B cell (primary cell): ENCODE measurements around the gene USP14. TPM values are rescaled to one million over a fixed set of nuclear protein-coding genes. Genes with fewer than 3 reads are reported as not detected.

Experiments
- ATAC-seq: fragments of 200-7000 bp; cut with Tn5 transposase; one replicate; pipeline ENCODE4 v1.10.0; 2021; ENCODE audit warnings: low read depth, mild to moderate bottlenecking, moderate number of reproducible peaks, moderate library complexity
- CTCF ChIA-PET: fragments of 350-600 bp; sonication (Branson Sonifier 250); formaldehyde crosslinking; loops from one replicate; lab custom pipeline; 2021; ENCODE audit warnings: antibody characterized with exemption, inconsistent platforms; lab: Charles Lee
- POLR2A ChIA-PET: fragments of 350-600 bp; sonication (Branson Sonifier 250); formaldehyde crosslinking; loops from one replicate; lab custom pipeline; 2021; ENCODE audit warnings: antibody characterized with exemption; lab: Charles Lee
- DNase-seq: peaks from one replicate; pipeline ENCODE4 v3.0.0; 2013
- H2AFZ ChIP-seq: 2 replicates; pipeline ENCODE4 v1.6.1; 2012; ENCODE audit warnings: mild to moderate bottlenecking, low read depth, low read length; ENCODE audit not compliant: insufficient read depth, poor library complexity, severe bottlenecking
- H3K27ac ChIP-seq, 2 donors: 1 replicate in 1 of 2; 2 replicates in 1 of 2; pipeline ENCODE4 v1.5.1; 2012 to 2013; ENCODE audit warnings: low read length in 2 of 2, mild to moderate bottlenecking in 2 of 2, moderate library complexity in 1 of 2
- H3K27me3 ChIP-seq, 4 experiments: fragments of 200-600 bp in 1 of 4; sonication (generic) in 1 of 4; replicated peaks in 1 of 4; 1 replicate in 2 of 4; 2 replicates in 2 of 4; pipeline versions ENCODE4 v1.6.1 to v1.7.0; 2013 to 2016; ENCODE audit warnings: low read length in 3 of 4, mild to moderate bottlenecking in 2 of 4, mixed read lengths in 1 of 4, moderate library complexity in 1 of 4; ENCODE audit not compliant: insufficient read depth in 4 of 4, control insufficient read depth in 3 of 4; ENCODE audit errors: control extremely low read depth in 1 of 4
- H3K36me3 ChIP-seq, 2 experiments: replicated peaks in 1 of 2; 1 replicate in 1 of 2; 2 replicates in 1 of 2; pipeline versions ENCODE4 v1.6.1 to v1.7.1; 2013; ENCODE audit warnings: low read length in 1 of 2; ENCODE audit not compliant: insufficient read depth in 2 of 2, control insufficient read depth in 1 of 2; ENCODE audit errors: control extremely low read depth in 1 of 2, extremely low read depth in 1 of 2
- H3K4me1 ChIP-seq, 2 donors: fragments of 200-600 bp in 1 of 2; sonication (generic) in 1 of 2; 1 replicate in 1 of 2; 2 replicates in 1 of 2; pipeline versions ENCODE4 v1.5.1 to v1.6.1; 2013 to 2017; ENCODE audit warnings: low read length in 2 of 2; ENCODE audit not compliant: control insufficient read depth in 2 of 2, insufficient read depth in 2 of 2
- H3K4me2 ChIP-seq: replicated peaks from 2 replicates; pipeline ENCODE3; 2012; ENCODE audit warnings: mild to moderate bottlenecking, low read depth, low read length; ENCODE audit not compliant: poor library complexity, severe bottlenecking
- H3K4me3 ChIP-seq, 5 experiments: fragments of 200-600 bp in 1 of 5; sonication (generic) in 1 of 5; 1 replicate in 3 of 5; 2 replicates in 2 of 5; pipeline versions ENCODE4 v1.5.1 to v1.7.0; 2011 to 2016; ENCODE audit warnings: low read length in 4 of 5, mild to moderate bottlenecking in 4 of 5, low read depth in 2 of 5, control low read depth in 1 of 5, moderate library complexity in 1 of 5; ENCODE audit not compliant: insufficient read depth in 1 of 5; ENCODE audit errors: control extremely low read depth in 1 of 5, extremely low read depth in 1 of 5
- H3K79me2 ChIP-seq: fragments of 200-600 bp; sonication (generic); one replicate; pipeline ENCODE4 v1.6.0; 2016; ENCODE audit warnings: low read length; ENCODE audit not compliant: control insufficient read depth, insufficient read depth
- H3K9ac ChIP-seq: fragments of 200-600 bp; sonication (generic); 2 replicates; pipeline ENCODE4 v1.6.1; 2017; ENCODE audit warnings: mild to moderate bottlenecking, low read length, moderate library complexity
- H3K9me3 ChIP-seq, 3 donors: one replicate each; pipeline versions ENCODE4 v1.6.1 to v1.7.1; 2013; ENCODE audit warnings: low read length in 2 of 3; ENCODE audit not compliant: control insufficient read depth in 2 of 3, insufficient read depth in 1 of 3; ENCODE audit errors: control extremely low read depth in 1 of 3
- H4K20me1 ChIP-seq: 2 replicates; pipeline ENCODE4 v1.6.0; 2012; ENCODE audit warnings: mild to moderate bottlenecking, low read length; ENCODE audit not compliant: insufficient read depth, control insufficient read depth, poor library complexity, severe bottlenecking
- H3K27ac Mint-ChIP-seq: one replicate; pipeline ENCODE4 v1.8.0; 2021; ENCODE audit warnings: mixed read lengths
- H3K27me3 Mint-ChIP-seq: one replicate; pipeline ENCODE4 v1.8.0; 2021; ENCODE audit warnings: mixed read lengths
- H3K4me1 Mint-ChIP-seq: one replicate; pipeline ENCODE4 v1.8.0; 2021; ENCODE audit warnings: mixed read lengths
- H3K4me3 Mint-ChIP-seq: one replicate; pipeline ENCODE4 v1.8.0; 2021; ENCODE audit warnings: mixed read lengths
- H3K9me3 Mint-ChIP-seq: one replicate; pipeline ENCODE4 v1.8.0; 2022; ENCODE audit warnings: mixed read lengths; ENCODE audit not compliant: insufficient read depth
- EZH2 ChIP-seq: IDR thresholded peaks from 2 replicates; pipeline ENCODE4 v1.6.1; 2012; ENCODE audit warnings: borderline replicate concordance, low read depth, mild to moderate bottlenecking, moderate library complexity, low read length; ENCODE audit not compliant: insufficient read depth, poor library complexity, severe bottlenecking
- WGBS: methylation state at CpG from one replicate; pipeline ENCODE4 v1.1.5; 2013; ENCODE audit warnings: missing lambda C conversion rate; ENCODE audit not compliant: insufficient coverage; 5-methylcytosine and 5-hydroxymethylcytosine counted together
- intact Hi-C: fragments of 100-400 bp; cut with micrococcal nuclease; formaldehyde crosslinking; loops from one replicate; pipeline ENCODE4 v1.10.0; 2022
- polyA plus RNA-seq: library from polyadenylated mRNA; depleted of rRNA; stranded (reverse); fragments of >200 nt; gene quantifications from 2 replicates; pipeline ENCODE4 v1.2.3, GENCODE V29; 2012
- total RNA-seq, 2 donors: library from RNA; stranded (reverse); fragments of 120-200 nt in 1 of 2; gene quantifications; 1 replicate in 1 of 2; 2 replicates in 1 of 2; pipeline versions ENCODE4 v1.2.3 to v1.2.4, GENCODE V29; 2013 to 2022
- TF ChIP-seq, protein P1 (sequence below): fragments of 200-600 bp; IDR thresholded peaks from one replicate; pipeline ENCODE4 v1.8.0; 2022; ENCODE audit warnings: antibody characterized with exemption, mild to moderate bottlenecking

USP14 gene
- total and polyA plus RNA-seq, 2 donors (not counting 1 experiment from before 2014, with no cell fraction given), result 6.0 to 38.9 TPM

DNA sequence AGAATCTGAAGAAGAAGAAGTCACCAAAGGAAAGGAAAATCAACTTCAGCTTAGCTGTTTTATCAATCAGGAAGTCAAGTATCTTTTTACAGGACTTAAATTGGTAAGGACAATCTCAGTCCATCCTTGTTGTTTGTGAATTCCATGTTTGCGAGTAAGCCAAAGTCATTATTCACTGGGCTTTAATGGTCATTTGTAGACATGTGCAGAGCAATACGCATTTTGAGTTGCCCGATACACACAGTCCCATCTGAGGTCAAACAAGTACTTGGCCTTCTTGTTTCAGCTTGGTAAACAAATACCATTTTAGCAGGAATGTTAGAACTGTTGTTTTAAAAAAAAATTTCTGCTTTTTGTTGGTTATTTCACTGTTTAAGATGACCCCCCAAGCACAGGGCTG is 40.9 kb downstream of the USP14 start:
- Histone ChIP-seq H3K79me2 (no peaks in the 10 kb centered on the region), H3K36me3 (peaks cover 20 to 54% of the 10 kb centered on the region in 2 experiments), H3K9ac (no peak overlapping the region), H3K4me1 (no peaks in the 10 kb centered on the region), H3K27ac (no peak overlapping the region), H3K9me3 (no peaks in the 10 kb centered on the region), H4K20me1 (no peaks in the 10 kb centered on the region), H3K4me3 (no peak overlapping the region), H3K27me3 (no peaks in the 10 kb centered on the region), H3K4me2 (no peak overlapping the region), H2AFZ (no peak overlapping the region)
- DNase-seq, result no peak
- CTCF ChIA-PET, result no interaction called here
- POLR2A ChIA-PET, result no interaction called here
- Mint-ChIP-seq H3K27ac (no peak overlapping the region), H3K9me3 (no peaks in the 10 kb centered on the region), H3K4me1 (no peaks in the 10 kb centered on the region), H3K4me3 (no peak overlapping the region), H3K27me3 (no peaks in the 10 kb centered on the region)
- TF ChIP-seq, protein P1, sequence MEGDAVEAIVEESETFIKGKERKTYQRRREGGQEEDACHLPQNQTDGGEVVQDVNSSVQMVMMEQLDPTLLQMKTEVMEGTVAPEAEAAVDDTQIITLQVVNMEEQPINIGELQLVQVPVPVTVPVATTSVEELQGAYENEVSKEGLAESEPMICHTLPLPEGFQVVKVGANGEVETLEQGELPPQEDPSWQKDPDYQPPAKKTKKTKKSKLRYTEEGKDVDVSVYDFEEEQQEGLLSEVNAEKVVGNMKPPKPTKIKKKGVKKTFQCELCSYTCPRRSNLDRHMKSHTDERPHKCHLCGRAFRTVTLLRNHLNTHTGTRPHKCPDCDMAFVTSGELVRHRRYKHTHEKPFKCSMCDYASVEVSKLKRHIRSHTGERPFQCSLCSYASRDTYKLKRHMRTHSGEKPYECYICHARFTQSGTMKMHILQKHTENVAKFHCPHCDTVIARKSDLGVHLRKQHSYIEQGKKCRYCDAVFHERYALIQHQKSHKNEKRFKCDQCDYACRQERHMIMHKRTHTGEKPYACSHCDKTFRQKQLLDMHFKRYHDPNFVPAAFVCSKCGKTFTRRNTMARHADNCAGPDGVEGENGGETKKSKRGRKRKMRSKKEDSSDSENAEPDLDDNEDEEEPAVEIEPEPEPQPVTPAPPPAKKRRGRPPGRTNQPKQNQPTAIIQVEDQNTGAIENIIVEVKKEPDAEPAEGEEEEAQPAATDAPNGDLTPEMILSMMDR, result no peak
- TF ChIP-seq EZH2, result no peak
- intact Hi-C loops, result no loop called here
- 100% methylated on average over 1 of the region's 3 CpGs for WGBS
- ATAC-seq, result no peak

DNA sequence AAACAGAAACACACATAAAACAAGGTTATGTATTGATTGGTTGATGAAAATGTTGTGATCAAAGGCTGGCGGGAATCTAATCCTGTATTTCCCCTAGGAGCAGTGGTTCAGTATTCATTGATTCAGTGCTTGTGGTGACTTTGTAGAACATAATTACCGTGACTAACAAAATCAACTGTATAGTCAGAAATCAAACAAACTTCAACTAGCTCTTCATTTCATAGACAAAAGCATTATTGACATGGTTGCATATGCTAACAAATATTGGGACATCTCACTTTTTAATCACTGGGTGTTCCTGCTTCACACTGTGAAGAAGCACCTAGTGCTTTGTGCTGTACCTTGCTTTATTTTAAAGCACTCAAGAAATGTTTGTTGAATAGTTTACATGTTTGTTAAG is 41.4 kb downstream of the USP14 start:
- ATAC-seq (no peak), DNase-seq (no peak)
- H3K79me2 ChIP-seq, result no peaks in the 10 kb centered on the region
- intact Hi-C loops, result no loop called here
- H3K9ac ChIP-seq, result no peak overlapping the region
- WGBS, result no CpG with 5 or more reads among the region's 2 CpGs
- H3K36me3 ChIP-seq, result peaks cover 20 to 59% of the 10 kb centered on the region in 2 experiments
- Mint-ChIP-seq H3K4me1 (no peaks in the 10 kb centered on the region), H3K9me3 (no peaks in the 10 kb centered on the region), H3K4me3 (no peak overlapping the region), H3K27me3 (no peaks in the 10 kb centered on the region), H3K27ac (no peak overlapping the region)
- no peaks in the 10 kb centered on the region for H3K4me1 ChIP-seq
- H3K4me2 ChIP-seq, result no peak overlapping the region
- no peaks in the 10 kb centered on the region for H3K9me3 ChIP-seq
- H2AFZ ChIP-seq, result no peak overlapping the region
- TF ChIP-seq, protein P1, result no peak
- no peak for TF ChIP-seq EZH2
- H3K27me3 ChIP-seq, result no peaks in the 10 kb centered on the region
- H4K20me1 ChIP-seq, result no peaks in the 10 kb centered on the region
- no peak overlapping the region for H3K4me3 ChIP-seq
- POLR2A ChIA-PET, result no interaction called here
- H3K27ac ChIP-seq, result no peak overlapping the region
- CTCF ChIA-PET, result no interaction called here
